ENCODE measurements around the gene CST9.
"Not testable (repeated sequence)": the region's sequence is repeated elsewhere in the genome, so short reads cannot be mapped to it uniquely, and the experiment has no call there.

CST9 gene

GRCh38 chr20:23601715-23602114 lies 4.0 kb downstream of the CST9 start:
- DNase-seq: no peak
- H3K36me3 Mint-ChIP-seq: no peaks in the 10 kb centered on the region
- no peaks in the 10 kb centered on the region for H3K9me3 Mint-ChIP-seq
- peaks cover 2 to 6% of the 10 kb centered on the region in 2 donors for H3K4me1 Mint-ChIP-seq
- ATAC-seq (replicated peaks): no peak
- peaks cover 0 to 12% of the 10 kb centered on the region in 2 donors for H3K27me3 Mint-ChIP-seq
- no peak overlapping the region for H3K27ac Mint-ChIP-seq
- no peak overlapping the region for H3K4me3 Mint-ChIP-seq

GRCh38 chr20:23598481-23598880 lies 7.2 kb downstream of the CST9 start:
- no peak for ATAC-seq (replicated peaks)
- Mint-ChIP-seq H3K27me3 (peaks cover 0 to 6% of the 10 kb centered on the region in 2 donors), H3K4me1 (peaks cover 0 to 2% of the 10 kb centered on the region in 2 donors), H3K4me3 (no peak overlapping the region), H3K36me3 (no peaks in the 10 kb centered on the region), H3K27ac (no peak overlapping the region), H3K9me3 (no peaks in the 10 kb centered on the region)
- DNase-seq: no peak

- Mint-ChIP-seq H3K36me3 (no peaks in the 10 kb centered on the region), H3K9me3 (no peaks in the 10 kb centered on the region), H3K27me3 (peaks cover 0 to 6% of the 10 kb centered on the region in 2 donors), H3K4me3 (no peak overlapping the region), H3K27ac (no peak overlapping the region), H3K4me1 (no peaks in the 10 kb centered on the region)
- DNase-seq (no peak), ATAC-seq (replicated peaks) (no peak)
Measured at GRCh38 chr20:23596579-23597250, 9.0 kb downstream of the CST9 start.

- Mint-ChIP-seq H3K27ac (no peak overlapping the region), H3K27me3 (peaks cover 0 to 6% of the 10 kb centered on the region in 2 donors), H3K9me3 (no peaks in the 10 kb centered on the region), H3K4me1 (no peaks in the 10 kb centered on the region), H3K36me3 (no peaks in the 10 kb centered on the region), H3K4me3 (no peak overlapping the region)
- no peak for DNase-seq
- no peak for ATAC-seq (replicated peaks)
Measured at GRCh38 chr20:23595941-23596340, 9.8 kb downstream of the CST9 start.

- Mint-ChIP-seq H3K4me3 (peak overlapping the region in 1 of 2 donors; percentile 14), H3K4me1 (no peaks in the 10 kb centered on the region), H3K27ac (no peak overlapping the region), H3K9me3 (no peaks in the 10 kb centered on the region), H3K27me3 (peaks cover 3 to 12% of the 10 kb centered on the region in 2 donors), H3K36me3 (no peaks in the 10 kb centered on the region)
- ATAC-seq (replicated peaks) (no peak), DNase-seq (no peak)
Measured at GRCh38 chr20:23588434-23589403, 17.0 kb downstream of the CST9 start.

- Mint-ChIP-seq H3K27ac (no peak overlapping the region), H3K9me3 (no peaks in the 10 kb centered on the region), H3K4me1 (no peaks in the 10 kb centered on the region), H3K27me3 (peaks cover 7 to 18% of the 10 kb centered on the region in 2 donors), H3K36me3 (no peaks in the 10 kb centered on the region), H3K4me3 (no peak overlapping the region)
- DNase-seq (no peak), ATAC-seq (replicated peaks) (no peak)
Measured at GRCh38 chr20:23587631-23588030, 18.1 kb downstream of the CST9 start.

GRCh38 chr20:23586735-23587525 lies 18.8 kb downstream of the CST9 start:
- H3K36me3 Mint-ChIP-seq: no peaks in the 10 kb centered on the region
- ATAC-seq (replicated peaks): no peak
- H3K4me3 Mint-ChIP-seq: no peak overlapping the region
- DNase-seq: no peak
- H3K27me3 Mint-ChIP-seq: peaks cover 13 to 21% of the 10 kb centered on the region in 2 donors
- H3K4me1 Mint-ChIP-seq: no peaks in the 10 kb centered on the region
- H3K27ac Mint-ChIP-seq: no peak overlapping the region
- no peaks in the 10 kb centered on the region for H3K9me3 Mint-ChIP-seq

- ATAC-seq (replicated peaks) (no peak), DNase-seq (no peak)
- no peaks in the 10 kb centered on the region for H3K4me1 Mint-ChIP-seq
- H3K27me3 Mint-ChIP-seq: peaks cover 20 to 30% of the 10 kb centered on the region in 2 donors
- H3K36me3 Mint-ChIP-seq: no peaks in the 10 kb centered on the region
- no peak overlapping the region for H3K27ac Mint-ChIP-seq
- H3K4me3 Mint-ChIP-seq: no peak overlapping the region
- peaks cover 0 to 2% of the 10 kb centered on the region in 2 donors for H3K9me3 Mint-ChIP-seq
Measured at GRCh38 chr20:23585808-23586734, 19.6 kb downstream of the CST9 start.

- Mint-ChIP-seq H3K9me3 (peaks cover 0 to 4% of the 10 kb centered on the region in 2 donors), H3K27ac (no peak overlapping the region), H3K36me3 (no peaks in the 10 kb centered on the region), H3K27me3 (peaks cover 24 to 32% of the 10 kb centered on the region in 2 donors), H3K4me1 (no peaks in the 10 kb centered on the region), H3K4me3 (no peak overlapping the region)
- ATAC-seq (replicated peaks): no peak
- DNase-seq: no peak
Measured at GRCh38 chr20:23585449-23585807, 20.3 kb downstream of the CST9 start.

GRCh38 chr20:23584434-23585199 lies 21.1 kb downstream of the CST9 start:
- H3K9me3 Mint-ChIP-seq: peaks cover 0 to 5% of the 10 kb centered on the region in 2 donors
- no peaks in the 10 kb centered on the region for H3K36me3 Mint-ChIP-seq
- H3K4me1 Mint-ChIP-seq: no peaks in the 10 kb centered on the region
- H3K27me3 Mint-ChIP-seq: peaks cover 30 to 32% of the 10 kb centered on the region in 2 donors
- H3K4me3 Mint-ChIP-seq: no peak overlapping the region
- no peak for ATAC-seq (replicated peaks)
- no peak overlapping the region for H3K27ac Mint-ChIP-seq
- no peak for DNase-seq

GRCh38 chr20:23583526-23583925 lies 22.2 kb downstream of the CST9 start:
- Mint-ChIP-seq H3K27me3 (peaks cover 30 to 32% of the 10 kb centered on the region in 2 donors), H3K4me1 (no peaks in the 10 kb centered on the region), H3K36me3 (no peaks in the 10 kb centered on the region), H3K27ac (no peak overlapping the region), H3K9me3 (peaks cover 0 to 5% of the 10 kb centered on the region in 2 donors), H3K4me3 (no peak overlapping the region)
- no peak for ATAC-seq (replicated peaks)
- DNase-seq: no peak

- no peaks in the 10 kb centered on the region for H3K36me3 Mint-ChIP-seq
Measured at GRCh38 chr20:23582293-23582692, 23.4 kb downstream of the CST9 start.

GRCh38 chr20:23581833-23582232 lies 23.9 kb downstream of the CST9 start:
- DNase-seq; H3K9me3 Mint-ChIP-seq; H3K4me3 Mint-ChIP-seq; H3K27ac Mint-ChIP-seq; H3K4me1 Mint-ChIP-seq; ATAC-seq (replicated peaks); H3K36me3 Mint-ChIP-seq: not testable (repeated sequence)
- peaks cover 30 to 32% of the 10 kb centered on the region in 2 donors for H3K27me3 Mint-ChIP-seq

More at GRCh38 chr20:23582293-23582692, 23.4 kb downstream of the CST9 start:
- no peak overlapping the region for H3K4me3 Mint-ChIP-seq
- ATAC-seq (replicated peaks) (no peak), DNase-seq (no peak)
- H3K9me3 Mint-ChIP-seq: peaks cover 0 to 5% of the 10 kb centered on the region in 2 donors
- H3K27me3 Mint-ChIP-seq: peaks cover 30 to 32% of the 10 kb centered on the region in 2 donors
- H3K27ac Mint-ChIP-seq: no peak overlapping the region
- H3K4me1 Mint-ChIP-seq: no peaks in the 10 kb centered on the region

Measured in stimulated activated naive B cell treated with anti-CD40 and anti-IgM and Interleukin-4, amounts not matched to agents 10 μg/mL and 1 μg/mL and 100 μg/mL, for 72 hours (primary cell).